ENCODE measurements around the gene SEC16A.

The SEC16A gene

GRCh38 chr9:136451221-136451877 is 31.5 kb downstream of the SEC16A start:
- Histone ChIP-seq H2AFZ (ENCODE audit: low read length) (no peak overlapping the region), H3K4me2 (ENCODE audit: low read depth, low read length) (no peak overlapping the region), H3K9me3 (replicated peaks; ENCODE audit: insufficient read depth, low read length) (no peaks in the 10 kb centered on the region), H3F3A (ENCODE audit: insufficient read depth, low read length) (no peaks in the 10 kb centered on the region), H3K4me3 (ENCODE audit: low read length) (no peak overlapping the region), H3K79me2 (ENCODE audit: low read length) (no peaks in the 10 kb centered on the region), H3K27ac (ENCODE audit: low read length) (no peak overlapping the region), H4K20me1 (ENCODE audit: insufficient read depth, low read length) (no peaks in the 10 kb centered on the region), H3K9me2 (replicated peaks; ENCODE audit: insufficient read depth, low read length) (no peaks in the 10 kb centered on the region), H3K4me1 (ENCODE audit: low read length) (no peaks in the 10 kb centered on the region), H3K36me3 (replicated peaks; ENCODE audit: insufficient read depth, low read length) (peaks cover 4% of the 10 kb centered on the region; the same call in 1 of the 2 replicates), H3K9ac (ENCODE audit: low read length) (no peak overlapping the region), H3K27me3 (replicated peaks; ENCODE audit: insufficient read depth, low read length) (no peaks in the 10 kb centered on the region)
- TF ChIP-seq, protein P1, sequence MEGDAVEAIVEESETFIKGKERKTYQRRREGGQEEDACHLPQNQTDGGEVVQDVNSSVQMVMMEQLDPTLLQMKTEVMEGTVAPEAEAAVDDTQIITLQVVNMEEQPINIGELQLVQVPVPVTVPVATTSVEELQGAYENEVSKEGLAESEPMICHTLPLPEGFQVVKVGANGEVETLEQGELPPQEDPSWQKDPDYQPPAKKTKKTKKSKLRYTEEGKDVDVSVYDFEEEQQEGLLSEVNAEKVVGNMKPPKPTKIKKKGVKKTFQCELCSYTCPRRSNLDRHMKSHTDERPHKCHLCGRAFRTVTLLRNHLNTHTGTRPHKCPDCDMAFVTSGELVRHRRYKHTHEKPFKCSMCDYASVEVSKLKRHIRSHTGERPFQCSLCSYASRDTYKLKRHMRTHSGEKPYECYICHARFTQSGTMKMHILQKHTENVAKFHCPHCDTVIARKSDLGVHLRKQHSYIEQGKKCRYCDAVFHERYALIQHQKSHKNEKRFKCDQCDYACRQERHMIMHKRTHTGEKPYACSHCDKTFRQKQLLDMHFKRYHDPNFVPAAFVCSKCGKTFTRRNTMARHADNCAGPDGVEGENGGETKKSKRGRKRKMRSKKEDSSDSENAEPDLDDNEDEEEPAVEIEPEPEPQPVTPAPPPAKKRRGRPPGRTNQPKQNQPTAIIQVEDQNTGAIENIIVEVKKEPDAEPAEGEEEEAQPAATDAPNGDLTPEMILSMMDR (IDR thresholded peaks at IDR 0.05; ENCODE audit: low read length) = no peak
- TF ChIP-seq EZH2phosphoT487 (IDR thresholded peaks at IDR 0.05; ENCODE audit: low read length) (no peak), EZH2 (optimal IDR thresholded peaks at IDR 0.05; ENCODE audit: low read depth, low read length) (no peak)
- DNase-seq = no peak

- no peaks in the 10 kb centered on the region for H4K20me1 ChIP-seq (ENCODE audit: insufficient read depth, low read length)
- peaks cover 4% of the 10 kb centered on the region; the same call in 1 of the 2 replicates for H3K36me3 ChIP-seq (replicated peaks; ENCODE audit: insufficient read depth, low read length)
- no peak overlapping the region for H3K9ac ChIP-seq (ENCODE audit: low read length)
Observed at GRCh38 chr9:136448655-136449054, 34.2 kb downstream of the SEC16A start.

DNA sequence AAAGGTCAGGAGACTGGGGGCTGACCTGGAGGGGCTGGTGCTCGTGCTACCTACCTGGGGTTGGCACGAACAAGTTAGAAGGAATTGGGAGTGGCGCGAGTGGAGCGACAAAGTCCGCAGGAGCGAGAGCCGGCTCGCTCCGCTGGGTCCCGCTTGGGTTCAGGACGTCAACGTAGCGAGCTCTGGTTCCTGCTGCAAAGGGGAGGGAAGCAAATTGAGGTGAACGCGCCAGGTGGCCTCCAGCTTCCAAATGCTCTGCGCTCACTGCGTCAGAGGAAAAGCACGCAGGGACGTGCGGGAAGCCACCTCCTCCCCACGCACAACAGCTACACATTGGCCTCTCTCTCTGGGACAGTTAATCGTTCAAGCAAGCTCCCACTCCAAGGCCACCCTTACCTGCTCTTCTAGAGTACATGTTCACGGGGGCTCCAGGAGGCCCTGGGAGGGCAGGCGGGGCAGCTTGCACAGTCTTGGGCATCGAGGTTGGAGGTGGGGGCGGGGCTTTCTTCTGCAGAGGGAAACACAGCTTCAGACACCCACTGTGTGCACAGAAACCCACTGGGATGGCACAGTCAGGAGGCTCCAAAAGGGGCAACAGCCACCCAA is 35.6 kb downstream of the SEC16A start:
- no peaks in the 10 kb centered on the region for H3K4me1 ChIP-seq (ENCODE audit: low read length)
- H3K36me3 ChIP-seq (replicated peaks; ENCODE audit: insufficient read depth, low read length) = peaks cover 4% of the 10 kb centered on the region; the same call in 1 of the 2 replicates
- no peaks in the 10 kb centered on the region for H3K27me3 ChIP-seq (replicated peaks; ENCODE audit: insufficient read depth, low read length)
- H3K9me3 ChIP-seq (replicated peaks; ENCODE audit: insufficient read depth, low read length) = no peaks in the 10 kb centered on the region
- no peak overlapping the region for H3K9ac ChIP-seq (ENCODE audit: low read length)
- DNase-seq = no peak
- H3K4me2 ChIP-seq (ENCODE audit: low read depth, low read length) = no peak overlapping the region
- TF ChIP-seq EZH2phosphoT487 (IDR thresholded peaks at IDR 0.05; ENCODE audit: low read length) (no peak), EZH2 (optimal IDR thresholded peaks at IDR 0.05; ENCODE audit: low read depth, low read length) (no peak)
- TF ChIP-seq, protein P1 (IDR thresholded peaks at IDR 0.05; ENCODE audit: low read length) = no peak
- no peak overlapping the region for H3K27ac ChIP-seq (ENCODE audit: low read length)
- H3K4me3 ChIP-seq (ENCODE audit: low read length) = no peak overlapping the region
- no peaks in the 10 kb centered on the region for H3F3A ChIP-seq (ENCODE audit: insufficient read depth, low read length)
- no peaks in the 10 kb centered on the region for H3K9me2 ChIP-seq (replicated peaks; ENCODE audit: insufficient read depth, low read length)
- H2AFZ ChIP-seq (ENCODE audit: low read length) = no peak overlapping the region
- no peaks in the 10 kb centered on the region for H3K79me2 ChIP-seq (ENCODE audit: low read length)
- no peaks in the 10 kb centered on the region for H4K20me1 ChIP-seq (ENCODE audit: insufficient read depth, low read length)

More at GRCh38 chr9:136448655-136449054, 34.2 kb downstream of the SEC16A start:
- no peak overlapping the region for H3K27ac ChIP-seq (ENCODE audit: low read length)
- H3K9me2 ChIP-seq (replicated peaks; ENCODE audit: insufficient read depth, low read length) = no peaks in the 10 kb centered on the region
- H3K4me1 ChIP-seq (ENCODE audit: low read length) = no peaks in the 10 kb centered on the region
- no peaks in the 10 kb centered on the region for H3K27me3 ChIP-seq (replicated peaks; ENCODE audit: insufficient read depth, low read length)
- H3K4me2 ChIP-seq (ENCODE audit: low read depth, low read length) = no peak overlapping the region
- DNase-seq = no peak
- no peaks in the 10 kb centered on the region for H3F3A ChIP-seq (ENCODE audit: insufficient read depth, low read length)
- no peak overlapping the region for H2AFZ ChIP-seq (ENCODE audit: low read length)
- H3K9me3 ChIP-seq (replicated peaks; ENCODE audit: insufficient read depth, low read length) = no peaks in the 10 kb centered on the region
- H3K79me2 ChIP-seq (ENCODE audit: low read length) = no peaks in the 10 kb centered on the region
- no peak overlapping the region for H3K4me3 ChIP-seq (ENCODE audit: low read length)
- TF ChIP-seq EZH2 (optimal IDR thresholded peaks at IDR 0.05; ENCODE audit: low read depth, low read length) (no peak), EZH2phosphoT487 (IDR thresholded peaks at IDR 0.05; ENCODE audit: low read length) (no peak)
- TF ChIP-seq, protein P1 (IDR thresholded peaks at IDR 0.05; ENCODE audit: low read length) = no peak
